Measurements from ENCODE around the gene GNMT. TPM values are rescaled to one million over a fixed set of nuclear protein-coding genes. Genes with fewer than 3 reads are reported as not detected.
A peak's percentile ranks its signal among the peaks of the same experiment; 100 is the strongest.

The GNMT gene
- total RNA-seq, 1 donor from 2014 or later, result 0.54 TPM

DNA sequence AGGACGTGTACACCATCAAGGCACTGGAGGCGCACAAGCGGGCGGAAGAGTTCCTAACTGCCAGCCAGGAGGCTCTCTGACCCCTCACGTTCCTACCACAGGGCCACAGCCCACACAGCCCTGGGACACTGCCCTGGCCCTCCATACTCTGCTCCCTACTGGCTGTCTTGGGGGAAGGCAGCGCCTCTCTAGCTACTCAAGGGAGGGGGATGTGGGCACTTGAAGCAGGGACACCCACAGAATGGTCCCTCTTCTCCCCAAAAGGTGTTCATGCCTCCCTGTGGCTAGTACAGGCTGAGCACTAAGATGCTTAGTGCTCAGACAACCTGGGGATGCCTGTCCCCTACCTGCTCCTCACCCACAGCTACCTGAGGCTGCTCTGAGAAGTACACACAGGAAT is 50.7 kb downstream of the GNMT start:
- H3K36me3 Mint-ChIP-seq (ENCODE audit: unreplicated experiment), result no peaks in the 10 kb centered on the region
- H3K4me1 Mint-ChIP-seq (ENCODE audit: low read depth, unreplicated experiment), result peaks cover 18% of the 10 kb centered on the region
- TF ChIP-seq, protein P1, sequence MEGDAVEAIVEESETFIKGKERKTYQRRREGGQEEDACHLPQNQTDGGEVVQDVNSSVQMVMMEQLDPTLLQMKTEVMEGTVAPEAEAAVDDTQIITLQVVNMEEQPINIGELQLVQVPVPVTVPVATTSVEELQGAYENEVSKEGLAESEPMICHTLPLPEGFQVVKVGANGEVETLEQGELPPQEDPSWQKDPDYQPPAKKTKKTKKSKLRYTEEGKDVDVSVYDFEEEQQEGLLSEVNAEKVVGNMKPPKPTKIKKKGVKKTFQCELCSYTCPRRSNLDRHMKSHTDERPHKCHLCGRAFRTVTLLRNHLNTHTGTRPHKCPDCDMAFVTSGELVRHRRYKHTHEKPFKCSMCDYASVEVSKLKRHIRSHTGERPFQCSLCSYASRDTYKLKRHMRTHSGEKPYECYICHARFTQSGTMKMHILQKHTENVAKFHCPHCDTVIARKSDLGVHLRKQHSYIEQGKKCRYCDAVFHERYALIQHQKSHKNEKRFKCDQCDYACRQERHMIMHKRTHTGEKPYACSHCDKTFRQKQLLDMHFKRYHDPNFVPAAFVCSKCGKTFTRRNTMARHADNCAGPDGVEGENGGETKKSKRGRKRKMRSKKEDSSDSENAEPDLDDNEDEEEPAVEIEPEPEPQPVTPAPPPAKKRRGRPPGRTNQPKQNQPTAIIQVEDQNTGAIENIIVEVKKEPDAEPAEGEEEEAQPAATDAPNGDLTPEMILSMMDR (IDR thresholded peaks at IDR 0.05; ENCODE audit: partially characterized antibody, unreplicated experiment), result no peak
- peaks cover 9% of the 10 kb centered on the region for H3K9me3 Mint-ChIP-seq (ENCODE audit: unreplicated experiment)
- H3K27me3 Mint-ChIP-seq (ENCODE audit: unreplicated experiment), result peaks cover 13% of the 10 kb centered on the region
- no peak for DNase-seq
- H3K4me3 Mint-ChIP-seq (ENCODE audit: unreplicated experiment), result no peak overlapping the region
- H3K27ac Mint-ChIP-seq (ENCODE audit: unreplicated experiment), result no peak overlapping the region

DNA sequence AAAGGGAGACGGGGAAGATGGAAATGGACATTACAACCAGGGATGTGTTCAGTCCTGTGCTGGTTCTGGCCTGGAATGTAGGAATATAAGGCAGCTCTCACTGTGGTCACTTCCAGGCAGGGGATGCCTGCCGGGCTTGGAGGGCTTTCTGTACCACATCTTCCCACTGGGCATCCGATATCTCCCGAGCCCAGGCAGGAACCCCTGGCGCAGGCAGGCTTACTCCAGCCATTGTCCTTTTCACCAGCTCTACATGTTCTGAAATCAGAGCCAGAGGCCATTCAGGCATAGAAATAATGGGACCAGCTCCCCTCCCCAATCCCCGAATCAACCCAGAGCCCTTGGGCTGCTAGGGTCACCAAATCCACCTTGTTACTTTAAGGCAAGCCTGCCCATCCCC is 51.8 kb downstream of the GNMT start:
- H3K9me3 Mint-ChIP-seq (ENCODE audit: unreplicated experiment), result peaks cover 9% of the 10 kb centered on the region
- no peaks in the 10 kb centered on the region for H3K36me3 Mint-ChIP-seq (ENCODE audit: unreplicated experiment)
- TF ChIP-seq, protein P1 (IDR thresholded peaks at IDR 0.05; ENCODE audit: partially characterized antibody, unreplicated experiment), result no peak
- no peak overlapping the region for H3K27ac Mint-ChIP-seq (ENCODE audit: unreplicated experiment)
- peak overlapping the region; percentile 69 for H3K4me3 Mint-ChIP-seq (ENCODE audit: unreplicated experiment)
- peaks cover 21% of the 10 kb centered on the region for H3K4me1 Mint-ChIP-seq (ENCODE audit: low read depth, unreplicated experiment)
- DNase-seq, result no peak
- peaks cover 13% of the 10 kb centered on the region for H3K27me3 Mint-ChIP-seq (ENCODE audit: unreplicated experiment)

DNA sequence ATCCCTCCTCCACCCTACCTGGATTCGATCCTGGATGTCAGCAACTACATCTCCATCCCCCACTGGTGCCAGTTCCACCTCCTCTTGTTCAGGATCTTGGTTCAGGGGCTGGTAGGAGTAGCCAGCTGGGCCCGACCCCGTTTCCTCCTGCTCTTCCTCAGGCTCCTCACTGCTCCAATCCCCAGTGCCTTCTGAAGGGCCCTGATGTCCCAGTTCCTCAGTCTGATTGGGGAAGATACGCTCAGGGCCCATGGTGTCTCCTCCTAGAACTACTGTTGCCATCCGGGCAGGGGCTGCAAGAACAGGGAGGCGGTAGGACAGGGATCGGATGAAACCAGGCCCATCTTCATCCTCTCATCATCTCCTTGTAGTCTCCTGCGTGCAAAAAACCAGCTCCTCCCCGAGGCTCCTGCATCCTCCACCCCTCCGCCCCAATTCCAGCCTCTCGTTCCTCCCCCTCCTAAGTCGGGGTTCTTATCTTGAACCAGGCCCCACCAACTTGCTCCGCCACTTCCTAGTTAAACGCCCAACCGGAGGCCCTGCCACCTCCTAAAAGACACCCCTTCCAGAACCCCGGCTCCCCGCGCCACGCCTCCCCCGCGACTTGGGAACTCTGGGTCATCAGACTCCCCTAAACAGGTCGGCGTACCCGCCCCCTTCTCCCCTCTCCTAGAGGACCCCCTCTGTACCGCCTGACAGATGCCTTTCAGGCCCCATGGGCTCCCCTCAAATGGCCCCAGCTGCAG is 52.7 kb downstream of the GNMT start:
- Mint-ChIP-seq H3K9me3 (ENCODE audit: unreplicated experiment) (peaks cover 10% of the 10 kb centered on the region), H3K4me3 (ENCODE audit: unreplicated experiment) (peak overlapping the region; percentile 98), H3K4me1 (ENCODE audit: low read depth, unreplicated experiment) (peaks cover 24% of the 10 kb centered on the region), H3K27me3 (ENCODE audit: unreplicated experiment) (peaks cover 13% of the 10 kb centered on the region), H3K36me3 (ENCODE audit: unreplicated experiment) (no peaks in the 10 kb centered on the region), H3K27ac (ENCODE audit: unreplicated experiment) (peak overlapping the region; percentile 76)
- TF ChIP-seq, protein P1 (IDR thresholded peaks at IDR 0.05; ENCODE audit: partially characterized antibody, unreplicated experiment), result no peak
- no peak for DNase-seq

Other genes with a start within 250 kb of the GNMT start
- not detected for gene PRPH2, start 238.2 kb upstream of the GNMT start, total RNA-seq (ENCODE audit: unreplicated experiment)
- 35.2 TPM for gene TBCC, start 214.7 kb upstream of the GNMT start, total RNA-seq (ENCODE audit: unreplicated experiment)
- 11.0 TPM for gene BICRAL, start 178.7 kb upstream of the GNMT start, total RNA-seq (ENCODE audit: unreplicated experiment)
- 80.2 TPM for gene RPL7L1, start 81.1 kb upstream of the GNMT start, total RNA-seq (ENCODE audit: unreplicated experiment)
- gene PTCRA, start 44.7 kb upstream of the GNMT start, total RNA-seq (ENCODE audit: unreplicated experiment), result not detected
- 36.8 TPM for gene CNPY3, start 31.3 kb upstream of the GNMT start, total RNA-seq (ENCODE audit: unreplicated experiment)
- 13.8 TPM for gene PEX6, start 18.4 kb downstream of the GNMT start, total RNA-seq (ENCODE audit: unreplicated experiment)
- 59.1 TPM for gene PPP2R5D, start 23.8 kb downstream of the GNMT start, total RNA-seq (ENCODE audit: unreplicated experiment)
- 42.7 TPM for gene MEA1, start 53.2 kb downstream of the GNMT start, total RNA-seq (ENCODE audit: unreplicated experiment)
- gene KLHDC3, start 53.5 kb downstream of the GNMT start, total RNA-seq (ENCODE audit: unreplicated experiment), result 119 TPM
- 109 TPM for gene RRP36, start 60.9 kb downstream of the GNMT start, total RNA-seq (ENCODE audit: unreplicated experiment)
- gene CUL7, start 93.1 kb downstream of the GNMT start, total RNA-seq (ENCODE audit: unreplicated experiment), result 43.3 TPM
- 50.5 TPM for gene MRPL2, start 98.7 kb downstream of the GNMT start, total RNA-seq (ENCODE audit: unreplicated experiment)
- 62.3 TPM for gene KLC4, start 98.9 kb downstream of the GNMT start, total RNA-seq (ENCODE audit: unreplicated experiment)
- 166 TPM for gene PTK7, start 115.6 kb downstream of the GNMT start, total RNA-seq (ENCODE audit: unreplicated experiment)
- 20.7 TPM for gene SRF, start 210.5 kb downstream of the GNMT start, total RNA-seq (ENCODE audit: unreplicated experiment)
- gene CUL9, start 221.4 kb downstream of the GNMT start, total RNA-seq (ENCODE audit: unreplicated experiment), result 51.6 TPM

Data from glutamatergic neuron (in vitro differentiated cells).